GM19240 (cell line): ENCODE results near the gene DYNLT1.
"Not testable (repeated sequence)": the region's sequence is repeated elsewhere in the genome, so short reads cannot be mapped to it uniquely, and the experiment has no call there.

Experiments used
- DNase-seq: peaks from one replicate; pipeline ENCODE4 v3.0.0; 2011; ENCODE audit warnings: low spot score; ENCODE audit not compliant: insufficient read length

Gene DYNLT1

GRCh38 chr6:158642097-158642601 lies 2.4 kb downstream of the DYNLT1 start:
- DNase-seq, result no peak

GRCh38 chr6:158640519-158640918 lies 4.0 kb downstream of the DYNLT1 start:
- DNase-seq, result no peak

GRCh38 chr6:158639056-158639455 lies 5.5 kb downstream of the DYNLT1 start:
- DNase-seq, result no peak

- no peak for DNase-seq
Observed at GRCh38 chr6:158638324-158638854, 6.2 kb downstream of the DYNLT1 start.

- no peak for DNase-seq
Observed at GRCh38 chr6:158636778-158637177, 7.8 kb downstream of the DYNLT1 start.

GRCh38 chr6:158635427-158636073 lies 9.0 kb downstream of the DYNLT1 start:
- no peak for DNase-seq

- no peak for DNase-seq
Observed at GRCh38 chr6:158634695-158635426, 9.7 kb downstream of the DYNLT1 start.

GRCh38 chr6:158633127-158633526 lies 11.4 kb downstream of the DYNLT1 start:
- DNase-seq, result no peak

GRCh38 chr6:158632538-158633119 lies 11.9 kb downstream of the DYNLT1 start:
- not testable (repeated sequence) for DNase-seq

- DNase-seq, result no peak
Observed at GRCh38 chr6:158631678-158632537, 12.6 kb downstream of the DYNLT1 start.

- no peak for DNase-seq
Observed at GRCh38 chr6:158630938-158631616, 13.5 kb downstream of the DYNLT1 start.

GRCh38 chr6:158629367-158630221 lies 14.9 kb downstream of the DYNLT1 start:
- DNase-seq, result no peak

- DNase-seq, result no peak
Observed at GRCh38 chr6:158628542-158628941, 16.0 kb downstream of the DYNLT1 start.

- DNase-seq, result no peak
Observed at GRCh38 chr6:158627940-158628211, 16.7 kb downstream of the DYNLT1 start.

- DNase-seq, result no peak
Observed at GRCh38 chr6:158627168-158627939, 17.2 kb downstream of the DYNLT1 start.

GRCh38 chr6:158626360-158627167 lies 18.0 kb downstream of the DYNLT1 start:
- no peak for DNase-seq

GRCh38 chr6:158625881-158626305 lies 18.6 kb downstream of the DYNLT1 start:
- DNase-seq, result no peak
